K562 (cell line): ENCODE measurements around the gene KIFC3. TPM values are rescaled to one million over a fixed set of nuclear protein-coding genes. Genes with fewer than 3 reads are reported as not detected.

Experiments
- ATAC-seq: fragments of 200-7000 bp; cut with Tn5 transposase; 3 replicates; pipeline ENCODE4 v1.9.1; 2020; ENCODE audit warnings: moderate library complexity
- BruUV-seq: library from RNA; stranded (reverse); fragments of 400-500 nt; replicated peaks from 2 replicates; lab custom pipeline; 2021; lab: Mats Ljungman, UMichigan
- CTCF ChIA-PET: fragments of 300-600 bp; formaldehyde crosslinking; extraction: SDS; loops from one replicate; lab custom pipeline; 2021; ENCODE audit warnings: low intra/inter-chr PET ratio; lab: Yijun Ruan, JAX
- POLR2A ChIA-PET: fragments of 300-600, 350-650 bp; sonication (Branson Sonifier 250); formaldehyde crosslinking; extraction: SDS; loops from one replicate; lab custom pipeline; 2021; ENCODE audit warnings: antibody characterized with exemption, inconsistent platforms; lab: Yijun Ruan, JAX
- DNase-seq, 4 experiments: peaks; one replicate each; pipeline versions ENCODE4 v3.0.0 to v3.0.0-alpha.2; 2011 to 2018; ENCODE audit warnings: low spot score in 3 of 4, mixed read lengths in 3 of 4; ENCODE audit errors: extremely low read depth in 1 of 4
- FAIRE-seq: peaks from 2 replicates; lab custom pipeline; 2011; peaks lifted over from hg19 to GRCh38; lab: Jason Lieb, UNC
- H2AFZ ChIP-seq: 2 replicates; pipeline ENCODE4 v1.6.0; 2011; ENCODE audit warnings: low read depth, low read length, control low read depth, inconsistent platforms
- H3K27ac ChIP-seq: fragments of 200-600 bp; 3 replicates; pipeline ENCODE4 v1.8.0; 2011; ENCODE audit warnings: low read depth, mild to moderate bottlenecking, control low read depth, inconsistent platforms, low read length, moderate library complexity, mixed read lengths; ENCODE audit errors: extremely low read depth
- H3K27me3 ChIP-seq, 2 experiments: fragments of 300-600 bp in 1 of 2; 2 replicates in 1 of 2; 3 replicates in 1 of 2; pipeline versions ENCODE4 v1.6.0 to v1.8.0; 2011; ENCODE audit warnings: inconsistent platforms in 2 of 2, low read length in 2 of 2, mild to moderate bottlenecking in 1 of 2, mixed read lengths in 1 of 2, moderate library complexity in 1 of 2; ENCODE audit not compliant: control insufficient read depth in 2 of 2, insufficient read depth in 2 of 2
- H3K36me3 ChIP-seq: fragments of 300-600 bp; 3 replicates; pipeline ENCODE4 v1.8.0; 2011; ENCODE audit warnings: mild to moderate bottlenecking, low read length, inconsistent platforms; ENCODE audit not compliant: control insufficient read depth, insufficient read depth
- H3K4me1 ChIP-seq, 2 experiments: fragments of 200-600 bp in 1 of 2; replicated peaks in 1 of 2; 2 replicates in 1 of 2; 3 replicates in 1 of 2; pipeline versions ENCODE4 v1.5.1 to v1.8.0; 2011; ENCODE audit warnings: inconsistent platforms in 2 of 2, low read length in 2 of 2, mild to moderate bottlenecking in 1 of 2, mixed read lengths in 1 of 2, moderate library complexity in 1 of 2; ENCODE audit not compliant: control insufficient read depth in 2 of 2, insufficient read depth in 2 of 2
- H3K4me2 ChIP-seq: 2 replicates; pipeline ENCODE4 v1.6.1; 2011; ENCODE audit warnings: low read length, control low read depth, inconsistent platforms, mixed read lengths; ENCODE audit not compliant: insufficient read depth
- H3K4me3 ChIP-seq: fragments of 200-600 bp; sonication (generic), shearing (Covaris generic); 2 replicates; pipeline ENCODE4 v1.5.1; 2016; ENCODE audit warnings: control low read depth, inconsistent platforms
- H3K79me2 ChIP-seq: fragments of 200-600 bp; 3 replicates; pipeline ENCODE4 v1.8.0; 2011; ENCODE audit warnings: low read length, inconsistent platforms; ENCODE audit not compliant: control insufficient read depth, insufficient read depth
- H3K9ac ChIP-seq, 2 experiments: 2 replicates each; pipeline versions ENCODE4 v1.6.0 to v1.6.1; 2011; ENCODE audit warnings: low read depth in 2 of 2, low read length in 2 of 2, control low read depth in 1 of 2, inconsistent platforms in 1 of 2, mild to moderate bottlenecking in 1 of 2, mixed read lengths in 1 of 2; ENCODE audit not compliant: insufficient read depth in 1 of 2
- H3K9me1 ChIP-seq: one replicate; pipeline ENCODE4 v1.6.0; 2011; ENCODE audit warnings: inconsistent platforms, mild to moderate bottlenecking, low read length, moderate library complexity; ENCODE audit not compliant: control insufficient read depth, insufficient read depth
- H3K9me3 ChIP-seq: replicated peaks from 2 replicates; pipeline ENCODE4 v1.5.1; 2011; ENCODE audit warnings: low read depth, low read length, inconsistent platforms; ENCODE audit not compliant: control insufficient read depth, insufficient read depth
- H4K20me1 ChIP-seq: replicated peaks from 2 replicates; pipeline ENCODE4 v1.6.1; 2011; ENCODE audit warnings: low read length, inconsistent platforms, mixed read lengths; ENCODE audit not compliant: control insufficient read depth, insufficient read depth
- BCOR ChIP-seq: fragments of 450-650 bp; IDR thresholded peaks from 2 replicates; pipeline ENCODE4 v1.6.1; 2016
- RBM25 ChIP-seq: fragments of 200-400 bp; formaldehyde crosslinking; IDR thresholded peaks from 2 replicates; pipeline ENCODE4 v1.6.1; 2018; ENCODE audit warnings: low read length, low read depth, moderate library complexity; ENCODE audit not compliant: severe bottlenecking
- SREBF1 ChIP-seq: fragments of 150-350 bp; IDR thresholded peaks from 2 replicates; pipeline ENCODE4 v1.6.1; 2014; ENCODE audit warnings: antibody characterized with exemption, low read depth, low read length, borderline replicate concordance
- THRB ChIP-seq: fragments of 450-650 bp; formaldehyde crosslinking; conservative IDR thresholded peaks from 2 replicates; pipeline ENCODE4 v1.4.0; 2022; ENCODE audit warnings: mild to moderate bottlenecking, missing genetic modification characterization
- ZFP36 ChIP-seq: fragments of 150-350 bp; IDR thresholded peaks from 2 replicates; pipeline ENCODE4 v1.6.1; 2018; ENCODE audit warnings: low read length, low read depth; ENCODE audit not compliant: partially characterized antibody
- WGBS: fragments of 100-300 bp; shearing (Covaris generic); methylation state at CpG from one replicate; pipeline ENCODE4 v1.1.6; 2016; ENCODE audit warnings: low coverage, mixed read lengths; ENCODE audit not compliant: insufficient coverage; ENCODE audit errors: missing lambda C conversion rate; 5-methylcytosine and 5-hydroxymethylcytosine counted together
- in situ Hi-C: fragments of 300-500 bp; cut with MboI; formaldehyde crosslinking; loops from 4 replicates; pipeline ENCODE4 v1.15.0; 2018; ENCODE audit warnings: inconsistent platforms, mixed read lengths
- intact Hi-C: fragments of 100-400 bp; cut with micrococcal nuclease; formaldehyde crosslinking; loops from 2 replicates; pipeline ENCODE4 v1.14.2; 2022
- polyA plus RNA-seq, 8 experiments: library from polyadenylated mRNA; depleted of rRNA in 4 of 8; stranded (reverse) in 5 of 8; unstranded in 3 of 8; fragments of >200 nt; fragmentation: Nextera tagmentation in 2 of 8; fragmentation: Illumina TruSeq in 1 of 8; extraction: Ambion mirVana in 2 of 8; extraction: Trizol in 1 of 8; gene quantifications; 2 replicates each; pipeline versions ENCODE4 v1.2.1 to v1.2.3, GENCODE V29; 2011 to 2014; ENCODE audit warnings: inconsistent platforms in 1 of 8, missing spikeins in 1 of 8
- total RNA-seq, 7 experiments: library from RNA; depleted of rRNA in 6 of 7; stranded (reverse); fragments of >200 nt in 6 of 7; fragmentation: Illumina TruSeq in 2 of 7; extraction: Trizol in 2 of 7; gene quantifications; 2 replicates each; pipeline versions ENCODE4 v1.2.1 to v1.2.3, GENCODE V29; 2011 to 2021; ENCODE audit warnings: low replicate concordance in 1 of 7
- TF ChIP-seq, protein P1 (sequence below): IDR thresholded peaks from 2 replicates; pipeline ENCODE4 v1.6.1; 2016; ENCODE audit warnings: missing genetic modification characterization, missing compliant biosample characterization

Gene KIFC3
- total and polyA plus RNA-seq, 9 of the 15 experiments (the other 6 are each of a cell fraction or from before 2014, with no cell fraction given): 0.23 to 105 (median 26.2) TPM

DNA sequence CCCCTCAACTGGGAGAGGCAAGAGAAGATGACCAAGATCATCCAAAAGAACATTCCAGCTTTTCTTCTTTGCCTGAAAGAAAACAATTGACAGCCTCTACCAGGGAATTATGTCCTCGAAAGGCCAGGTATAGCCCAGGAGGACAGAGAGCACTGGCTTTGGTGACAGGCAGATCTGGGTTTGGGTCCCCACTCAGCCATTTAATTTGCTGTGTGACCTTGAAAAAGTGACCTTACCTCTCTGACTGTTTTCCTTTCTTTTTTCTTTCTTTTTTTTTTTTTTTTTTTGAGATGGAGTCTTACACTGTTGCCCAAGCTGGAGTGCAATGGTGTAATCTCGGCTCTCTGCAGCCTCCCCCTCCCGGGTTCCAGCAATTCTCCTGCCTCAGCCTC is 27.7 kb upstream of the KIFC3 start:
- H4K20me1 ChIP-seq: no peaks in the 10 kb centered on the region
- intact Hi-C loops (no loop called here), in situ Hi-C loops (no loop called here)
- no peak overlapping the region for H3K27ac ChIP-seq
- FAIRE-seq: no peak
- 0% methylated on average over 3 of the region's 3 CpGs for WGBS
- H3K79me2 ChIP-seq: no peaks in the 10 kb centered on the region
- H3K4me2 ChIP-seq: no peak overlapping the region
- TF ChIP-seq THRB (CRISPR knock-in tag) (no peak), ZFP36 (peak; percentile 40), BCOR (peak; percentile 82), RBM25 (peak; percentile 83), SREBF1 (no peak)
- TF ChIP-seq, protein P1, sequence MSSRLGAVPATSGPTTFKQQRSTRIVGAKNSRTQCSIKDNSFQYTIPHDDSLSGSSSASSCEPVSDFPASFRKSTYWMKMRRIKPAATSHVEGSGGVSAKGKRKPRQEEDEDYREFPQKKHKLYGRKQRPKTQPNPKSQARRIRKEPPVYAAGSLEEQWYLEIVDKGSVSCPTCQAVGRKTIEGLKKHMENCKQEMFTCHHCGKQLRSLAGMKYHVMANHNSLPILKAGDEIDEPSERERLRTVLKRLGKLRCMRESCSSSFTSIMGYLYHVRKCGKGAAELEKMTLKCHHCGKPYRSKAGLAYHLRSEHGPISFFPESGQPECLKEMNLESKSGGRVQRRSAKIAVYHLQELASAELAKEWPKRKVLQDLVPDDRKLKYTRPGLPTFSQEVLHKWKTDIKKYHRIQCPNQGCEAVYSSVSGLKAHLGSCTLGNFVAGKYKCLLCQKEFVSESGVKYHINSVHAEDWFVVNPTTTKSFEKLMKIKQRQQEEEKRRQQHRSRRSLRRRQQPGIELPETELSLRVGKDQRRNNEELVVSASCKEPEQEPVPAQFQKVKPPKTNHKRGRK: no peak
- no peak overlapping the region for H2AFZ ChIP-seq
- H3K36me3 ChIP-seq: no peaks in the 10 kb centered on the region
- H3K9me1 ChIP-seq: no peaks in the 10 kb centered on the region
- H3K9ac ChIP-seq: no peak overlapping the region
- ChIA-PET CTCF (no interaction called here), POLR2A (interaction anchor here (0.7 to 1.6 kb wide), 4 partner anchors 8 to 48 kb away, joined by 3 to 6 read pairs (median 4); no protein-coding TSS in a partner anchor)
- H3K4me3 ChIP-seq: no peak overlapping the region
- DNase-seq: no peak
- ATAC-seq: no peak
- H3K9me3 ChIP-seq: no peaks in the 10 kb centered on the region
- H3K4me1 ChIP-seq: peaks cover 0 to 5% of the 10 kb centered on the region in 2 experiments; a peak in 1 of 5 replicates
- no TSS peak for BruUV-seq
- peaks cover 5 to 26% of the 10 kb centered on the region in 2 experiments; a peak in 3 of 5 replicates for H3K27me3 ChIP-seq
